ENCODE results near the gene PPP2R2C. TPM values are rescaled to one million over a fixed set of nuclear protein-coding genes. Genes with fewer than 3 reads are reported as not detected.

PPP2R2C gene
- total RNA-seq, 1 experiment from 2014 or later = 8.1 TPM

DNA sequence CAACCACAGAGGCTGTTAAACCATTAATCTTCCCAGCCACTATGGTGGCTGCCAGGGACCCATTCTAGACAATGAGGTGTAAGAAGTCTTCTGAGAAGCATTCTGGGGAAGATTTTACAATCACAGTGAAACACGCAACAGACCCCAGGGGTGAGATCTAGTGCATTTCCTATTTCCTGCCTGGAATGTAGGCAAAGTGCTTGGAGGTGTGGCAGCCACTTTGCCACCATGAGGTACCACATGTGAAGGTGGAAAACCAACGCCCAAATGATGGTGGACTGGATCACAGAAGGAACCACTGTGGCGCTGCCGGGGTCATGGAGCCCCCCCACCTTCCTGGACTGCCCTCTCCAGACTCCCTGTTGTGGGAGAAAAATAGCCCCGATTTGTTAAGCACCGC lies 140.9 kb downstream of the PPP2R2C start:
- no peak overlapping the region for H4K5ac ChIP-seq (ENCODE audit: insufficient read length, low read depth, low read length)
- no peak overlapping the region for H3K27ac ChIP-seq (ENCODE audit: insufficient read length, low read depth, low read length)
- H3K79me1 ChIP-seq (ENCODE audit: insufficient read depth, low read depth, low read length, poor library complexity, severe bottlenecking) = no peaks in the 10 kb centered on the region
- TF ChIP-seq, protein P1, sequence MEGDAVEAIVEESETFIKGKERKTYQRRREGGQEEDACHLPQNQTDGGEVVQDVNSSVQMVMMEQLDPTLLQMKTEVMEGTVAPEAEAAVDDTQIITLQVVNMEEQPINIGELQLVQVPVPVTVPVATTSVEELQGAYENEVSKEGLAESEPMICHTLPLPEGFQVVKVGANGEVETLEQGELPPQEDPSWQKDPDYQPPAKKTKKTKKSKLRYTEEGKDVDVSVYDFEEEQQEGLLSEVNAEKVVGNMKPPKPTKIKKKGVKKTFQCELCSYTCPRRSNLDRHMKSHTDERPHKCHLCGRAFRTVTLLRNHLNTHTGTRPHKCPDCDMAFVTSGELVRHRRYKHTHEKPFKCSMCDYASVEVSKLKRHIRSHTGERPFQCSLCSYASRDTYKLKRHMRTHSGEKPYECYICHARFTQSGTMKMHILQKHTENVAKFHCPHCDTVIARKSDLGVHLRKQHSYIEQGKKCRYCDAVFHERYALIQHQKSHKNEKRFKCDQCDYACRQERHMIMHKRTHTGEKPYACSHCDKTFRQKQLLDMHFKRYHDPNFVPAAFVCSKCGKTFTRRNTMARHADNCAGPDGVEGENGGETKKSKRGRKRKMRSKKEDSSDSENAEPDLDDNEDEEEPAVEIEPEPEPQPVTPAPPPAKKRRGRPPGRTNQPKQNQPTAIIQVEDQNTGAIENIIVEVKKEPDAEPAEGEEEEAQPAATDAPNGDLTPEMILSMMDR (conservative IDR thresholded peaks at IDR 0.05) = no peak
- H3K4me1 ChIP-seq (ENCODE audit: insufficient read depth, low read length) = no peaks in the 10 kb centered on the region
- H2BK120ac ChIP-seq (ENCODE audit: low read depth, low read length, poor library complexity, severe bottlenecking) = no peak overlapping the region
- no peak overlapping the region for H2BK12ac ChIP-seq (ENCODE audit: insufficient read length, low read depth, low read length)
- peaks cover 10 to 27% of the 10 kb centered on the region in 2 experiments for H3K9me3 Mint-ChIP-seq
- H2BK15ac ChIP-seq (ENCODE audit: low read depth, low read length) = no peak overlapping the region
- H3K27me3 Mint-ChIP-seq (ENCODE audit: low read depth) = peaks cover 3% of the 10 kb centered on the region
- H3K4ac ChIP-seq (ENCODE audit: low read depth, low read length) = no peak overlapping the region
- no peak for DNase-seq
- no peak overlapping the region for H4K91ac ChIP-seq (ENCODE audit: insufficient read length, low read depth, low read length)
- no peak overlapping the region for H3T11ph ChIP-seq (ENCODE audit: low read length)
- H3K4me2 ChIP-seq (ENCODE audit: insufficient read depth, insufficient read length, low read length) = no peak overlapping the region
- H3K27me3 ChIP-seq (ENCODE audit: insufficient read depth, low read length) = no peaks in the 10 kb centered on the region
- H3K36me3 Mint-ChIP-seq (ENCODE audit: insufficient read depth in 1 of 3, low read depth in 3 of 3) = peaks cover 0 to 14% (median 4%) of the 10 kb centered on the region in 3 experiments; a peak in 5 of 7 replicates
- peaks cover 5% of the 10 kb centered on the region in 2 experiments; a peak in 2 of 4 replicates for H3K4me1 Mint-ChIP-seq
- no peaks in the 10 kb centered on the region for H3K23me2 ChIP-seq (ENCODE audit: insufficient read length, low read depth, low read length, poor library complexity, severe bottlenecking)
- no peak overlapping the region for H3K56ac ChIP-seq (ENCODE audit: insufficient read length, low read depth, low read length)
- no CpG with 5 or more reads among the region's 6 CpGs for WGBS (ENCODE audit: extremely low coverage, insufficient read length, low lambda C conversion rate)
- no peaks in the 10 kb centered on the region for H3K79me2 ChIP-seq (ENCODE audit: insufficient read depth, low read length)
- H3K4me3 Mint-ChIP-seq = no peak overlapping the region
- H3K18ac ChIP-seq (ENCODE audit: insufficient read length, low read depth, low read length) = no peak overlapping the region
- no peak overlapping the region for H4K8ac ChIP-seq (replicated peaks; ENCODE audit: insufficient read length, low read depth, low read length)
- H3K9me3 ChIP-seq (ENCODE audit: control insufficient read depth, low read depth, low read length) = no peaks in the 10 kb centered on the region
- H3K27ac Mint-ChIP-seq = peak overlapping the region in 1 of 3 experiments; percentile 52; a peak in 1 of 7 replicates
- H3K23ac ChIP-seq (ENCODE audit: insufficient read length, low read depth, low read length) = no peak overlapping the region
- no peak overlapping the region for H2AK5ac ChIP-seq (ENCODE audit: insufficient read length, low read length)
- H3K14ac ChIP-seq (ENCODE audit: insufficient read depth, low read length) = no peak overlapping the region
- H4K20me1 ChIP-seq (ENCODE audit: control insufficient read depth, insufficient read depth, insufficient read length) = no peaks in the 10 kb centered on the region
- H2AFZ ChIP-seq (ENCODE audit: low read length) = no peak overlapping the region
- no peak overlapping the region for H3K9ac ChIP-seq (ENCODE audit: extremely low read depth, insufficient read length, low read length)
- no peak overlapping the region for H2BK20ac ChIP-seq (ENCODE audit: low read depth, low read length, poor library complexity, severe bottlenecking)
- H2BK5ac ChIP-seq (ENCODE audit: insufficient read length, low read length) = no peak overlapping the region

All from H9 (cell line).